ENCODE results near the gene RNF167. TPM values are rescaled to one million over a fixed set of nuclear protein-coding genes. Genes with fewer than 3 reads are reported as not detected.
"Not testable (repeated sequence)": the region's sequence is repeated elsewhere in the genome, so short reads cannot be mapped to it uniquely, and the experiment has no call there.

RNF167 gene
- polyA plus RNA-seq, 1 donor from 2014 or later, result 27.3 TPM

GRCh38 chr17:4899341-4900230 is 40.5 kb upstream of the RNF167 start, which contains the start of gene C17orf107:
Gene C17orf107, plus strand, starts transcription at chr17:4899536. Its CDS starts 227 bp downstream, at chr17:4899763.
- Mint-ChIP-seq H3K27me3 (no peaks in the 10 kb centered on the region), H3K4me1 (peaks cover 17 to 22% (median 21%) of the 10 kb centered on the region in 3 donors), H3K9me3 (no peaks in the 10 kb centered on the region), H3K36me3 (peaks cover 3% of the 10 kb centered on the region), H3K27ac (peak within 1 kb of the TSS; percentile 86 to 99 (median 98)), H3K4me3 (peak within 1 kb of the TSS; percentile 91 to 98 (median 96))

- no peaks in the 10 kb centered on the region for H3K9me3 Mint-ChIP-seq
- H3K27me3 Mint-ChIP-seq, result no peaks in the 10 kb centered on the region
- H3K4me3 Mint-ChIP-seq, result peak overlapping the region; percentile 91 to 98 (median 96)
- H3K4me1 Mint-ChIP-seq, result peaks cover 17 to 22% (median 21%) of the 10 kb centered on the region in 3 donors
- H3K27ac Mint-ChIP-seq, result peak overlapping the region; percentile 76 to 99 (median 98)
- H3K36me3 Mint-ChIP-seq, result peaks cover 3% of the 10 kb centered on the region
Measured at GRCh38 chr17:4900231-4901107, 39.6 kb upstream of the RNF167 start.

- H3K27ac Mint-ChIP-seq, result peak overlapping the region; percentile 71 to 91 (median 76)
- H3K9me3 Mint-ChIP-seq, result no peaks in the 10 kb centered on the region
- H3K36me3 Mint-ChIP-seq, result peaks cover 4% of the 10 kb centered on the region
- H3K27me3 Mint-ChIP-seq, result no peaks in the 10 kb centered on the region
- peaks cover 17 to 22% (median 21%) of the 10 kb centered on the region in 3 donors for H3K4me1 Mint-ChIP-seq
- H3K4me3 Mint-ChIP-seq, result peak overlapping the region; percentile 81 to 97 (median 91)
Measured at GRCh38 chr17:4901108-4901647, 38.9 kb upstream of the RNF167 start.

- Mint-ChIP-seq H3K4me3 (peak overlapping the region in 3 of 4 donors; percentile 80 to 97 (median 94)), H3K27ac (peak overlapping the region; percentile 71 to 91 (median 73)), H3K9me3 (no peaks in the 10 kb centered on the region), H3K27me3 (no peaks in the 10 kb centered on the region), H3K36me3 (peaks cover 4% of the 10 kb centered on the region), H3K4me1 (peaks cover 17 to 22% (median 21%) of the 10 kb centered on the region in 3 donors)
Measured at GRCh38 chr17:4901648-4902344, 38.3 kb upstream of the RNF167 start.

GRCh38 chr17:4902540-4902939 is 37.5 kb upstream of the RNF167 start:
- Mint-ChIP-seq H3K36me3 (peaks cover 3% of the 10 kb centered on the region), H3K9me3 (no peaks in the 10 kb centered on the region), H3K27me3 (no peaks in the 10 kb centered on the region), H3K4me1 (peaks cover 17 to 22% (median 21%) of the 10 kb centered on the region in 3 donors), H3K4me3 (peak overlapping the region; percentile 25 to 97 (median 83)), H3K27ac (peak overlapping the region; percentile 39 to 91 (median 71))

GRCh38 chr17:4903051-4903818 is 36.8 kb upstream of the RNF167 start, which contains the start of gene CHRNE:
Gene CHRNE, minus strand, starts transcription at chr17:4903098. Its CDS starts 35 bp downstream, at chr17:4903063.
- Mint-ChIP-seq H3K27me3 (no peaks in the 10 kb centered on the region), H3K27ac (peak within 1 kb of the TSS; percentile 71 to 91 (median 82)), H3K4me3 (peak within 1 kb of the TSS; percentile 62 to 97 (median 90)), H3K4me1 (peaks cover 17 to 21% (median 21%) of the 10 kb centered on the region in 3 donors), H3K36me3 (peaks cover 3% of the 10 kb centered on the region), H3K9me3 (no peaks in the 10 kb centered on the region)

- not testable (repeated sequence) for H3K36me3 Mint-ChIP-seq, H3K27me3 Mint-ChIP-seq, H3K27ac Mint-ChIP-seq, H3K4me3 Mint-ChIP-seq, H3K9me3 Mint-ChIP-seq
- peaks cover 11 to 15% (median 11%) of the 10 kb centered on the region in 3 donors for H3K4me1 Mint-ChIP-seq
Measured at GRCh38 chr17:4906642-4907041, 33.4 kb upstream of the RNF167 start.

- peaks cover 3% of the 10 kb centered on the region for H3K36me3 Mint-ChIP-seq
- H3K4me1 Mint-ChIP-seq, result peaks cover 3 to 4% (median 3%) of the 10 kb centered on the region in 3 donors
- H3K4me3 Mint-ChIP-seq, result no peak overlapping the region
- H3K9me3 Mint-ChIP-seq, result no peaks in the 10 kb centered on the region
- no peak overlapping the region for H3K27ac Mint-ChIP-seq
- H3K27me3 Mint-ChIP-seq, result no peaks in the 10 kb centered on the region
Measured at GRCh38 chr17:4908301-4908700, 31.8 kb upstream of the RNF167 start.

- Mint-ChIP-seq H3K4me3 (no peak overlapping the region), H3K9me3 (no peaks in the 10 kb centered on the region), H3K4me1 (no peaks in the 10 kb centered on the region), H3K27ac (no peak overlapping the region), H3K36me3 (peaks cover 3% of the 10 kb centered on the region), H3K27me3 (no peaks in the 10 kb centered on the region)
Measured at GRCh38 chr17:4908711-4909496, 31.2 kb upstream of the RNF167 start.

- Mint-ChIP-seq H3K9me3 (no peaks in the 10 kb centered on the region), H3K4me3 (no peak overlapping the region), H3K27ac (no peak overlapping the region), H3K36me3 (peaks cover 2% of the 10 kb centered on the region), H3K27me3 (no peaks in the 10 kb centered on the region), H3K4me1 (no peaks in the 10 kb centered on the region)
Measured at GRCh38 chr17:4913994-4914393, 26.1 kb upstream of the RNF167 start.

GRCh38 chr17:4914551-4914950 is 25.5 kb upstream of the RNF167 start:
- H3K27ac Mint-ChIP-seq, H3K4me1 Mint-ChIP-seq, H3K36me3 Mint-ChIP-seq, H3K9me3 Mint-ChIP-seq, H3K4me3 Mint-ChIP-seq, H3K27me3 Mint-ChIP-seq: not testable (repeated sequence)

- Mint-ChIP-seq H3K4me3 (no peak overlapping the region), H3K9me3 (no peaks in the 10 kb centered on the region), H3K4me1 (no peaks in the 10 kb centered on the region), H3K36me3 (peaks cover 2% of the 10 kb centered on the region), H3K27ac (no peak overlapping the region), H3K27me3 (no peaks in the 10 kb centered on the region)
Measured at GRCh38 chr17:4919511-4920047, 20.5 kb upstream of the RNF167 start.
